ENCODE results near the gene RAP1GAP.
"Not testable (repeated sequence)": the region's sequence is repeated elsewhere in the genome, so short reads cannot be mapped to it uniquely, and the experiment has no call there.

The RAP1GAP gene

GRCh38 chr1:21680381-21680780 is 11.2 kb upstream of the RAP1GAP start:
- DNase-seq (ENCODE audit: low read depth in 3 of 3, low spot score in 1 of 3) = no peak

GRCh38 chr1:21677168-21677567 is 8.0 kb upstream of the RAP1GAP start:
- no peak for DNase-seq (ENCODE audit: low read depth in 3 of 3, low spot score in 1 of 3)

- DNase-seq (ENCODE audit: low read depth in 3 of 3, low spot score in 1 of 3) = no peak
These were observed 5.8 kb upstream of the RAP1GAP start for GRCh38 chr1:21674957-21675356.

- not testable (repeated sequence) for DNase-seq (ENCODE audit: low read depth in 3 of 3, low spot score in 1 of 3)
These were observed 4.7 kb upstream of the RAP1GAP start for GRCh38 chr1:21673853-21674252.

- no peak for DNase-seq (ENCODE audit: low read depth in 3 of 3, low spot score in 1 of 3)
These were observed 4.2 kb upstream of the RAP1GAP start for GRCh38 chr1:21673277-21673780.

GRCh38 chr1:21672478-21673276 is 3.5 kb upstream of the RAP1GAP start:
- DNase-seq (ENCODE audit: low read depth in 3 of 3, low spot score in 1 of 3) = no peak

- no peak for DNase-seq (ENCODE audit: low read depth in 3 of 3, low spot score in 1 of 3)
These were observed 2.8 kb upstream of the RAP1GAP start for GRCh38 chr1:21671915-21672314.

- no peak for DNase-seq (ENCODE audit: low read depth in 3 of 3, low spot score in 1 of 3)
These were observed 2.1 kb upstream of the RAP1GAP start for GRCh38 chr1:21670956-21671902.

GRCh38 chr1:21670059-21670881 is 1.1 kb upstream of the RAP1GAP start:
- no peak for DNase-seq (ENCODE audit: low read depth in 3 of 3, low spot score in 1 of 3)

- no peak for DNase-seq (ENCODE audit: low read depth in 3 of 3, low spot score in 1 of 3)
These were observed 253 bp downstream of the RAP1GAP start for GRCh38 chr1:21668951-21669257.

- DNase-seq (ENCODE audit: low read depth in 3 of 3, low spot score in 1 of 3) = no peak
These were observed 766 bp downstream of the RAP1GAP start for GRCh38 chr1:21668232-21668950.

GRCh38 chr1:21667348-21668231 is 1.6 kb downstream of the RAP1GAP start:
- no peak for DNase-seq (ENCODE audit: low read depth in 3 of 3, low spot score in 1 of 3)

- no peak for DNase-seq (ENCODE audit: low read depth in 3 of 3, low spot score in 1 of 3)
These were observed 2.4 kb downstream of the RAP1GAP start for GRCh38 chr1:21666576-21667320.

- no peak for DNase-seq (ENCODE audit: low read depth in 3 of 3, low spot score in 1 of 3)
These were observed 3.2 kb downstream of the RAP1GAP start for GRCh38 chr1:21665711-21666575.

- no peak for DNase-seq (ENCODE audit: low read depth in 3 of 3, low spot score in 1 of 3)
These were observed 4.2 kb downstream of the RAP1GAP start for GRCh38 chr1:21664806-21665588.

- DNase-seq (ENCODE audit: low read depth in 3 of 3, low spot score in 1 of 3) = no peak
These were observed 5.0 kb downstream of the RAP1GAP start for GRCh38 chr1:21663951-21664805.
